Measurements from ENCODE around the gene SMARCAL1.

Gene SMARCAL1

DNA sequence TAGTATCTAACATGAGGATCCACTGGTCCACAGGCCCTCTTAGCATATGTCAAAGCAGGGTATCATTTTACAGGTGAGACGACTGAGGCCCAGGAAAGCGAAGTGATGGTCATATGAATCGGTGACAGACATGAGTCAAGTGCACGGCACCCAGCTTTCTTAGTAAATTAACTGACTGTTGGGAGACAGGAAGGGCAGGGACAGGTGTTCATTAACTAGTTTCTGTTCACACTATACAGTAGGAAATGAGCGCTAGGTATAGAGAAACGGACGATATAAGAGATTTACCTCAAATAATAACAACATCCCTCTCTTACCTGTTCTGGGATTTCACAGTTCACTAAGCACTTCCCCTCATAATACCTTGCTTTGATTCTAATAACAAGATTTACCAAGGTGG lies 1.7 kb upstream of the SMARCAL1 start:
- Histone ChIP-seq H2AFZ (ENCODE audit: low read depth, low read length) (no peak overlapping the region), H3K4me3 (ENCODE audit: low read length) (no peak overlapping the region), H3K9me3 (ENCODE audit: insufficient read depth, low read length) (no peaks in the 10 kb centered on the region), H3K4me1 (ENCODE audit: low read length) (peaks cover 26% of the 10 kb centered on the region), H3K9ac (ENCODE audit: low read length) (no peak overlapping the region), H3K27ac (ENCODE audit: low read length) (no peak overlapping the region), H3K79me2 (ENCODE audit: low read length) (peaks cover 12% of the 10 kb centered on the region; the same call in 1 of the 2 replicates), H3K27me3 (ENCODE audit: low read depth, low read length) (peaks cover 6% of the 10 kb centered on the region; the same call in 1 of the 2 replicates), H4K20me1 (ENCODE audit: insufficient read depth, low read length) (no peaks in the 10 kb centered on the region), H3K36me3 (replicated peaks; ENCODE audit: low read depth, low read length) (peaks cover 12% of the 10 kb centered on the region), H3K4me2 (ENCODE audit: low read length) (peak overlapping the region; percentile 28)
- TF ChIP-seq EZH2phosphoT487 (IDR thresholded peaks at IDR 0.05; ENCODE audit: low read depth) = no peak
- TF ChIP-seq, protein P1, sequence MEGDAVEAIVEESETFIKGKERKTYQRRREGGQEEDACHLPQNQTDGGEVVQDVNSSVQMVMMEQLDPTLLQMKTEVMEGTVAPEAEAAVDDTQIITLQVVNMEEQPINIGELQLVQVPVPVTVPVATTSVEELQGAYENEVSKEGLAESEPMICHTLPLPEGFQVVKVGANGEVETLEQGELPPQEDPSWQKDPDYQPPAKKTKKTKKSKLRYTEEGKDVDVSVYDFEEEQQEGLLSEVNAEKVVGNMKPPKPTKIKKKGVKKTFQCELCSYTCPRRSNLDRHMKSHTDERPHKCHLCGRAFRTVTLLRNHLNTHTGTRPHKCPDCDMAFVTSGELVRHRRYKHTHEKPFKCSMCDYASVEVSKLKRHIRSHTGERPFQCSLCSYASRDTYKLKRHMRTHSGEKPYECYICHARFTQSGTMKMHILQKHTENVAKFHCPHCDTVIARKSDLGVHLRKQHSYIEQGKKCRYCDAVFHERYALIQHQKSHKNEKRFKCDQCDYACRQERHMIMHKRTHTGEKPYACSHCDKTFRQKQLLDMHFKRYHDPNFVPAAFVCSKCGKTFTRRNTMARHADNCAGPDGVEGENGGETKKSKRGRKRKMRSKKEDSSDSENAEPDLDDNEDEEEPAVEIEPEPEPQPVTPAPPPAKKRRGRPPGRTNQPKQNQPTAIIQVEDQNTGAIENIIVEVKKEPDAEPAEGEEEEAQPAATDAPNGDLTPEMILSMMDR (IDR thresholded peaks at IDR 0.05; ENCODE audit: low read depth, low read length) = no peak

DNA sequence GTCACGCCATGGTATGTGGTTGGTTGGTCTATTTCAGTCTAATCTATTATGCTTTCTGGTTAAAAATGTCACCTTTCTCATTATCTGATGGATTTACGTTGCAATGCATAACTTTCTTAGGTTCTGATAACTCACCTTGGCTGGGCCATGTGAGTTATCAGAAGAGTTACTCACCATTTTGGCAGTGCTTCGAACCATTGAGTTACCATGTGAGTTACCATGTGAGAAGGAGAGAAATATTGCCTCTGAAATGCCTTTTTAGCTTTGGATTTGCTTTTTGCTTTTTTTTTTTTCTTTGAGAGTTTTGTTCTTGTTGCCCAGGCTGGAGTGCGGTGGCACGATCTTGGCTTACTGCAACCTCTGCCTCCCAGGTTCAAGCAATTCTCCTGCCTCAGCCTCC lies 1.6 kb downstream of the SMARCAL1 start:
- TF ChIP-seq, protein P1 (IDR thresholded peaks at IDR 0.05; ENCODE audit: low read depth, low read length) = no peak
- no peak for TF ChIP-seq EZH2phosphoT487 (IDR thresholded peaks at IDR 0.05; ENCODE audit: low read depth)
- Histone ChIP-seq H3K9ac (ENCODE audit: low read length) (no peak overlapping the region), H3K36me3 (replicated peaks; ENCODE audit: low read depth, low read length) (peaks cover 33% of the 10 kb centered on the region), H3K4me2 (ENCODE audit: low read length) (no peak overlapping the region), H4K20me1 (ENCODE audit: insufficient read depth, low read length) (no peaks in the 10 kb centered on the region), H3K27me3 (ENCODE audit: low read depth, low read length) (no peaks in the 10 kb centered on the region), H3K27ac (ENCODE audit: low read length) (no peak overlapping the region), H2AFZ (ENCODE audit: low read depth, low read length) (no peak overlapping the region), H3K4me3 (ENCODE audit: low read length) (no peak overlapping the region), H3K79me2 (ENCODE audit: low read length) (peaks cover 12% of the 10 kb centered on the region; the same call in 1 of the 2 replicates), H3K9me3 (ENCODE audit: insufficient read depth, low read length) (no peaks in the 10 kb centered on the region), H3K4me1 (ENCODE audit: low read length) (peaks cover 52% of the 10 kb centered on the region)

DNA sequence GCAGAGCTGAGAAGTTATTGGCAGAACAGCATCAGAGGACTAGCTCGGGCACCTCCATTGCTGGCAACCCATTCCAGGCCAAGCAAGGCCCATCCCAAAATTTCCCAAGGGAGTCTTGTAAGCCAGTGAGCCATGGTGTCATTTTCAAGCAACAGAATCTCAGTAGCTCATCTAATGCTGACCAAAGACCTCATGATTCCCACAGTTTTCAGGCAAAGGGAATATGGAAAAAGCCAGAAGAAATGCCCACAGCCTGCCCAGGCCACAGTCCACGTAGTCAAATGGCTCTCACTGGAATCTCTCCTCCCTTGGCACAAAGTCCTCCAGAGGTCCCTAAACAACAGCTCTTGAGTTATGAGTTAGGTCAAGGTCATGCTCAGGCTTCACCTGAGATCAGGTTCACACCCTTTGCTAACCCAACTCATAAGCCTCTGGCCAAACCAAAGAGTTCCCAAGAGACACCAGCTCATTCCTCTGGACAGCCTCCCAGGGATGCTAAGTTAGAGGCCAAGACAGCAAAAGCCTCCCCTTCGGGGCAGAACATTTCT lies 2.6 kb downstream of the SMARCAL1 start:
- Histone ChIP-seq H3K9ac (ENCODE audit: low read length) (no peak overlapping the region), H3K27ac (ENCODE audit: low read length) (no peak overlapping the region), H3K4me1 (ENCODE audit: low read length) (peaks cover 52% of the 10 kb centered on the region), H3K9me3 (ENCODE audit: insufficient read depth, low read length) (no peaks in the 10 kb centered on the region), H3K27me3 (ENCODE audit: low read depth, low read length) (no peaks in the 10 kb centered on the region), H2AFZ (ENCODE audit: low read depth, low read length) (no peak overlapping the region), H3K4me3 (ENCODE audit: low read length) (no peak overlapping the region), H3K36me3 (replicated peaks; ENCODE audit: low read depth, low read length) (peaks cover 41% of the 10 kb centered on the region), H4K20me1 (ENCODE audit: insufficient read depth, low read length) (no peaks in the 10 kb centered on the region), H3K4me2 (ENCODE audit: low read length) (no peak overlapping the region), H3K79me2 (ENCODE audit: low read length) (peaks cover 12% of the 10 kb centered on the region; the same call in 1 of the 2 replicates)
- TF ChIP-seq, protein P1 (IDR thresholded peaks at IDR 0.05; ENCODE audit: low read depth, low read length) = no peak
- no peak for TF ChIP-seq EZH2phosphoT487 (IDR thresholded peaks at IDR 0.05; ENCODE audit: low read depth)

DNA sequence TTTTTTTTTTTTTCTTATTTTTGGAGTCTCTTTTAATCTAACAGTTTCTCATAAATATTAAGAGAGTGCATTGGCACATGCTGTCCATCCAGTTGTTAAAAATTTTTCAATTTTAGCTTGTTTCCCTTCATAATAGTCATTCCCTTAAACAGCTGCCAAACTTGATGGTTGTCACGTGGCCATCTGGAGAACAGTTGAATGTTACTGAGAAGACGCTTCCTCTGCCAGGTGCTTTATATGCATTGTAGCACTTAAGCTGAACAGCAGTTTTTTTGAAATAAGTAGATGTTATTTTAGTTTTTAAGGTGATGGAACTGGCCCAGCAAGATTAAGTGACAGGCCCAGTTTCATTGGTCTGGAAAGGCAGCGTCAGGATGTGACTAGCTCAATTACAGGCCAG lies 3.3 kb downstream of the SMARCAL1 start:
- no peak overlapping the region for H2AFZ ChIP-seq (ENCODE audit: low read depth, low read length)
- H3K36me3 ChIP-seq (replicated peaks; ENCODE audit: low read depth, low read length) = peaks cover 47% of the 10 kb centered on the region
- H3K27ac ChIP-seq (ENCODE audit: low read length) = no peak overlapping the region
- H3K4me1 ChIP-seq (ENCODE audit: low read length) = peaks cover 50% of the 10 kb centered on the region
- H3K9me3 ChIP-seq (ENCODE audit: insufficient read depth, low read length) = no peaks in the 10 kb centered on the region
- TF ChIP-seq EZH2phosphoT487 (IDR thresholded peaks at IDR 0.05; ENCODE audit: low read depth) = no peak
- TF ChIP-seq, protein P1 (IDR thresholded peaks at IDR 0.05; ENCODE audit: low read depth, low read length) = no peak
- peak overlapping the region; percentile 8; the same call in 1 of the 2 replicates for H3K4me2 ChIP-seq (ENCODE audit: low read length)
- no peaks in the 10 kb centered on the region for H3K27me3 ChIP-seq (ENCODE audit: low read depth, low read length)
- no peak overlapping the region for H3K9ac ChIP-seq (ENCODE audit: low read length)
- H3K4me3 ChIP-seq (ENCODE audit: low read length) = no peak overlapping the region
- H3K79me2 ChIP-seq (ENCODE audit: low read length) = peaks cover 12% of the 10 kb centered on the region; the same call in 1 of the 2 replicates
- H4K20me1 ChIP-seq (ENCODE audit: insufficient read depth, low read length) = no peaks in the 10 kb centered on the region
